CD4-positive, alpha-beta T cell treated with Interleukin-17A for 4 hours (primary cell): ENCODE measurements around the gene ANKS1B.

Experiments used
- DNase-seq: peaks from one replicate; pipeline ENCODE4 v3.0.0-alpha.2; 2020; ENCODE audit warnings: mixed read lengths

ANKS1B gene

GRCh38 chr12:99959549-99960170, 25.1 kb downstream of the ANKS1B start:
- DNase-seq = no peak

GRCh38 chr12:99957866-99958466, 26.8 kb downstream of the ANKS1B start:
- DNase-seq = no peak

GRCh38 chr12:99954724-99955123, 30.0 kb downstream of the ANKS1B start:
- no peak for DNase-seq

GRCh38 chr12:99948370-99948769, 36.4 kb downstream of the ANKS1B start:
- no peak for DNase-seq

GRCh38 chr12:99946131-99946530, 38.6 kb downstream of the ANKS1B start:
- no peak for DNase-seq

- DNase-seq = no peak
Observed at GRCh38 chr12:99935608-99936007, 49.1 kb downstream of the ANKS1B start.

- no peak for DNase-seq
Observed at GRCh38 chr12:99926511-99927169, 58.1 kb downstream of the ANKS1B start.

- no peak for DNase-seq
Observed at GRCh38 chr12:99920353-99920960, 64.3 kb downstream of the ANKS1B start.

GRCh38 chr12:99917711-99918402, 66.9 kb downstream of the ANKS1B start:
- DNase-seq = no peak

- no peak for DNase-seq
Observed at GRCh38 chr12:99916555-99916954, 68.2 kb downstream of the ANKS1B start.

GRCh38 chr12:99915251-99916082, 69.3 kb downstream of the ANKS1B start:
- no peak for DNase-seq

GRCh38 chr12:99914206-99914605, 70.5 kb downstream of the ANKS1B start:
- DNase-seq = no peak

GRCh38 chr12:99911967-99912366, 72.8 kb downstream of the ANKS1B start:
- DNase-seq = no peak

- no peak for DNase-seq
Observed at GRCh38 chr12:99911081-99911480, 73.7 kb downstream of the ANKS1B start.

GRCh38 chr12:99910342-99910741, 74.4 kb downstream of the ANKS1B start:
- DNase-seq = no peak

- DNase-seq = no peak
Observed at GRCh38 chr12:99906786-99907579, 77.8 kb downstream of the ANKS1B start.

- no peak for DNase-seq
Observed at GRCh38 chr12:99901181-99901580, 83.6 kb downstream of the ANKS1B start.

- DNase-seq = no peak
Observed at GRCh38 chr12:99898645-99899044, 86.1 kb downstream of the ANKS1B start.

GRCh38 chr12:99879439-99879838, 105.3 kb downstream of the ANKS1B start:
- DNase-seq = no peak

- no peak for DNase-seq
Observed at GRCh38 chr12:99875081-99875480, 109.7 kb downstream of the ANKS1B start.

- no peak for DNase-seq
Observed at GRCh38 chr12:99870085-99870484, 114.7 kb downstream of the ANKS1B start.

GRCh38 chr12:99861731-99862130, 123.0 kb downstream of the ANKS1B start:
- no peak for DNase-seq
